Measurements from ENCODE around the gene PRSS27. TPM values are rescaled to one million over a fixed set of nuclear protein-coding genes. Genes with fewer than 3 reads are reported as not detected.
"Not testable (repeated sequence)": the region's sequence is repeated elsewhere in the genome, so short reads cannot be mapped to it uniquely, and the experiment has no call there.

The PRSS27 gene
- total RNA-seq, 2 experiments from 2014 or later, result 1.9 to 2.0 TPM

GRCh38 chr16:2671193-2671592, 48.8 kb downstream of the PRSS27 start:
- not testable (repeated sequence) for H3K27ac Mint-ChIP-seq, H3K9me3 Mint-ChIP-seq, H3K27me3 Mint-ChIP-seq, H3K4me3 Mint-ChIP-seq, H3K36me3 Mint-ChIP-seq
- H3K4me1 Mint-ChIP-seq, result peaks cover 19% of the 10 kb centered on the region
- DNase-seq, result peak; percentile 30

DNA sequence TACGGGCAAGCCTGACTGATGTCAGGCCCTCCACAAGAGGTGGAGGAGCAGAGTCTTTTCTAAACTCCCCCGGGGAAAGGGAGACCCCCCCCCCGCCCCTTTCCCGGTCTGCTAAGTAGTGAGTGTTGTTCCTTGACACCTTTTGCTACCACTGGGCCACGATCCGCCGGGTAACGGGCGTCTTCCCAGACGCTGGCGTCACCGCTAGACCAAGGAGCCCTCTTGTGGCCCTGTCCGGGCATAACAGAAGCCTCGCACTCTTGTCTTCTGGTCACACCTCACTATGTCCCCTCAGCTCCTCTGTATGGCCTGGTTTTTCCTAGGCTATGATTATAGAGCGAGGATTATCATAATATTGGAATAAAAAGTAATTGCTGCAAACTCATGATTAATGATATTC, 50.0 kb downstream of the PRSS27 start:
- H3K27me3 Mint-ChIP-seq, H3K27ac Mint-ChIP-seq, H3K36me3 Mint-ChIP-seq, H3K9me3 Mint-ChIP-seq, H3K4me3 Mint-ChIP-seq: not testable (repeated sequence)
- peak; percentile 62 for DNase-seq
- peaks cover 19% of the 10 kb centered on the region for H3K4me1 Mint-ChIP-seq

DNA sequence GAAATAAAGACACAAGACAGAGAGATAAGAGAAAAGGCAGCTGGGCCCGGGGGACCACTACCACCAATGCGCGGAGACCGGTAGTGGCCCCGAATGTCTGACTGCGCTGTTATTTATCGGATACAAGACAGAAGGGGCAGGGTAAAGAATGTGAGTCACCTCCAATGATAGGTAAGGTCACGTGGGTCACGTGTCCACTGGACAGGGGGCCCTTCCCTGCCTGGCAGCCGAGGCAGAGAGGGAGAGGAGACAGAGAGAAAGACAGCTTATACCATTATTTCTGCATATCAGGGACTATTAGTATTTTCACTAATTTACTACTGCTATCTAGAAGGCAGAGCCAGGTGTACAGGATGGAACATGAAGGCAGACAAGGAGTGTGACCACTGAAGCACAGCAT, 50.4 kb downstream of the PRSS27 start:
- not testable (repeated sequence) for H3K4me3 Mint-ChIP-seq, H3K27me3 Mint-ChIP-seq, DNase-seq, H3K9me3 Mint-ChIP-seq, H3K27ac Mint-ChIP-seq, H3K36me3 Mint-ChIP-seq
- peaks cover 19% of the 10 kb centered on the region for H3K4me1 Mint-ChIP-seq

DNA sequence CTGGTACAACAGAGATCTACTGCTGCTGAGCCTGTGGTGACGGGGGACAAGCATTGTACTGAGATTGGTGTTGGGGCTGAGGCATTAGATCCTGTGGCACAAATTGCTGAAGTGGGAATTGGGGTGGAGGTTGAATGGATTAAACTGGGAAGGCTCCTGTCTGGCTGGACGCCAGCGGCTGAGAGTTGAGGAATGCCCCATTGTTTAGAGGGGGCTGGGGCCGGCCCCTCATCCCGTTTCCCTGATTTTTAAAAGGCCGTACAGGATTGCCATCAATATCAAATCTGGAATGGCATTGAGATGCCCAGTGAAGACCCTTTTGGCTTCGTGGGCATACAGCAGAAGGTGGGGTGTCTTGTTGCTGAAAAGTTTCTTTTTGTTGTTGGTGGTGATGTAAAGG, 53.4 kb downstream of the PRSS27 start:
- not testable (repeated sequence) for H3K4me3 Mint-ChIP-seq, H3K36me3 Mint-ChIP-seq, DNase-seq, H3K27ac Mint-ChIP-seq, H3K27me3 Mint-ChIP-seq, H3K9me3 Mint-ChIP-seq
- H3K4me1 Mint-ChIP-seq, result peaks cover 28% of the 10 kb centered on the region

DNA sequence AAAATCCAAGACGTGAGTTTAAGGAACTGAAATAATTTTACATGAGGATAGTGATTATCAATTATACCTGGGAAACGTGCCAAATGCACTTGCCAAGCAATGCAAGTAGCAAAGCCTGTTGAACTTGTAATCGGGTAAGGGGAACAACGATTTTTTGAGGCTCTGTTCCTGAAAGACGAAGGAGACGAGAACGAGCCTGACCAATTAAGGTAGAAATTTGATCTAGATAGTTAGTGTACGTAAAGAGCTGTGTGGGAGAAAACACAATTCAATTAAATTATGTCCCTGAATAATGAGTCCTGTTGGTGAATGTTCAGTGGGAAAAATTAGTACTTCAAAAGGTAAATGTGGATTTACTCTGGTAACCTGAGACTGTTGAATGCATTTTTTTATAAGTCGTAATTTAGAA, 55.4 kb downstream of the PRSS27 start:
- Mint-ChIP-seq H3K4me3 (no peak overlapping the region), H3K27me3 (no peaks in the 10 kb centered on the region), H3K4me1 (peaks cover 24% of the 10 kb centered on the region), H3K9me3 (no peaks in the 10 kb centered on the region), H3K36me3 (peaks cover 4% of the 10 kb centered on the region), H3K27ac (peak overlapping the region; percentile 87)
- DNase-seq, result no peak

DNA sequence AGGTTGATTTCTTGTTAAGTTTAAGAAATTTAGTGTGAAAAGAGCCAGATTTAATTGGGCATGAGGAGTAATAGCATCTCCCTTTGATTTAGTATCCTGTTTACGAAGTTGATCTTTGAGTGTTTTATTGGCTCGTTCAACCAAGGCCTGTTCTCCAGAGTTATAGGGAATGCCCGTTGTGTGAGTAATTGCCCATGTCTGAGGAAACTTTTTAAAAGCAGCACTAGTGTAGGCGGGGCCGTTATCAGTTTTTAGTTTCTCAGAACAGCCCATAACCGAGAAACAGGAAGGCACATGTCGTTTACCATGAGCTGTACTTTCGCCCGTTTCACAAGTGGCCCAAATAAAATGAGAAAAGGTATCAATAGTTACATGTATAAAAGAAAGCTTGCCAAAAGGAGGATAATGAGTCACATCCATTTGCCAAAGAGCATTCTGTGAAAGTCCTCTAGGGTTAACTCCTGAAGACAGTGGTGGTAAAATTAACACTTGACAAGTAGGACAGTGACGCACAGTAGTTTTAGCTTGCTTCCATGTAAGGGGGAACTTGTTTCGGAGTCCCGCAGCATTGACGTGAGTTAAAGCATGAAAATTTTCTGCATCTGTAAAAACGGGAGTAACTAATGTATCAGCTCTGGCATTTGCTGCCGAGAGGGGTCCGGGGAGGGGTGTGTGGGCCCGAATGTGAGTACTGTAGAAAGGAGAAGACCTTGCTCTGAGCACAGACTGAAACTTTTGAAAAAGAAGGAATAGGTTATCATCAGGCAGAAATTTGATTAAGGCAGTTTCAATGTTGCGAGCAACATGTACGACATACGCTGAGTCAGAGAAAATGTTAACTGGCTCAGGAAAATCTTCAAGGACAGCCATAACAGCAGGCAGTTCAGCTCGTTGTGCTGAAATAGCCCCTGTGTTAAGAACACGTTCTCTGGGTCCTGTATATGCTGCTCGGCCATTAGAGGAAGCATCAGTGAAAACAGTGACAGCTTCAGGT, 56.2 kb downstream of the PRSS27 start:
- DNase-seq, result peak; percentile 30

More for the DNA sequence above, 56.2 kb downstream of the PRSS27 start:
- Mint-ChIP-seq H3K4me3 (no peak overlapping the region), H3K4me1 (peaks cover 22% of the 10 kb centered on the region), H3K27me3 (no peaks in the 10 kb centered on the region), H3K9me3 (no peaks in the 10 kb centered on the region), H3K27ac (peak overlapping the region; percentile 87), H3K36me3 (peaks cover 3% of the 10 kb centered on the region)

Other genes with a start within 250 kb of the PRSS27 start
- gene NTN3, start 248.9 kb downstream of the PRSS27 start, total RNA-seq, result not detected
- 10 to 100 TPM; 21.1 to 23.0 TPM for gene TBC1D24, start 245.1 kb downstream of the PRSS27 start, total RNA-seq
- 100 to 1,000 TPM; 124 to 125 TPM for gene ATP6V0C, start 206.3 kb downstream of the PRSS27 start, total RNA-seq
- 10 to 100 TPM; 34.6 to 35.4 TPM for gene AMDHD2, start 199.9 kb downstream of the PRSS27 start, total RNA-seq
- gene CEMP1, start 188.8 kb downstream of the PRSS27 start, total RNA-seq, result not detected
- 10 to 100 TPM; 36.5 to 42.2 TPM for gene PDPK1, start 182.2 kb downstream of the PRSS27 start, total RNA-seq
- 10 to 100 TPM; 29.2 to 29.3 TPM for gene KCTD5, start 37.7 kb downstream of the PRSS27 start, total RNA-seq
- 100 to 1,000 TPM; 460 to 507 TPM for gene SRRM2, start 32.4 kb upstream of the PRSS27 start, total RNA-seq
- 100 to 1,000 TPM; 267 to 291 TPM for gene ELOB, start 57.1 kb upstream of the PRSS27 start, total RNA-seq
- gene PRSS33, start 67.3 kb upstream of the PRSS27 start, total RNA-seq, result under 1 TPM; 0.40 to 0.54 TPM
- not detected for gene PRSS41, start 78.2 kb upstream of the PRSS27 start, total RNA-seq
- gene PRSS21, start 97.0 kb upstream of the PRSS27 start, total RNA-seq, result 10 to 100 TPM; 11.2 to 13.1 TPM
- 1 to 10 TPM; 1.1 to 1.6 TPM for gene ZG16B, start 110.1 kb upstream of the PRSS27 start, total RNA-seq
- not detected for gene PRSS22, start 137.9 kb upstream of the PRSS27 start, total RNA-seq
- 10 to 100 TPM; 18.0 to 18.3 TPM for gene FLYWCH2, start 163.0 kb upstream of the PRSS27 start, total RNA-seq
- 10 to 100 TPM; 24.3 to 26.1 TPM for gene FLYWCH1, start 191.7 kb upstream of the PRSS27 start, total RNA-seq
- not detected for gene KREMEN2, start 244.1 kb upstream of the PRSS27 start, total RNA-seq
- 10 to 100 TPM; 29.5 to 31.0 TPM for gene PAQR4, start 249.1 kb upstream of the PRSS27 start, total RNA-seq

Measured in activated naive CD8-positive, alpha-beta T cell treated with anti-CD3 and anti-CD28 coated beads for 36 hours (primary cell).